OCI-LY3 (cell line): ENCODE results near the gene BHLHA15.

ENCODE experiments used
- H2AFZ ChIP-seq: fragments of 200-600, 300-600 bp; shearing (Covaris generic); 2 replicates; pipeline ENCODE4 v1.6.0; 2014; ENCODE audit warnings: antibody characterized with exemption, low read depth, low read length
- H3K27ac ChIP-seq: fragments of 200-600, 300-600 bp; sonication (generic); 2 replicates; pipeline ENCODE4 v1.5.1; 2014; ENCODE audit warnings: mild to moderate bottlenecking, low read length, moderate library complexity, mixed read lengths
- H3K27me3 ChIP-seq: fragments of 200-600, 300-600 bp; sonication (generic); 2 replicates; pipeline ENCODE4 v1.6.1; 2014; ENCODE audit warnings: low read depth, low read length, mixed read lengths
- H3K36me3 ChIP-seq: fragments of 200-600, 300-600 bp; sonication (generic); replicated peaks from 2 replicates; pipeline ENCODE3; 2014; ENCODE audit warnings: low read depth, low read length, mixed read lengths
- H3K4me1 ChIP-seq: fragments of 300-600, 200-600 bp; sonication (generic); 2 replicates; pipeline ENCODE4 v1.6.1; 2014; ENCODE audit warnings: low read length, mixed read lengths
- H3K4me2 ChIP-seq: fragments of 200-600, 300-600 bp; sonication (generic); 2 replicates; pipeline ENCODE4 v1.6.1; 2014; ENCODE audit warnings: low read length, mixed read lengths
- H3K4me3 ChIP-seq: fragments of 300-600, 200-600 bp; sonication (generic); 2 replicates; pipeline ENCODE4 v1.5.1; 2014; ENCODE audit warnings: antibody characterized with exemption, mild to moderate bottlenecking, low read length, moderate library complexity
- H3K79me2 ChIP-seq: fragments of 300-600, 200-600 bp; shearing (Covaris generic); 2 replicates; pipeline ENCODE4 v1.6.1; 2014; ENCODE audit warnings: mild to moderate bottlenecking, low read length, mixed read lengths
- H3K9ac ChIP-seq: fragments of 300-600, 200-600 bp; shearing (Covaris generic); 2 replicates; pipeline ENCODE4 v1.6.0; 2014; ENCODE audit warnings: mild to moderate bottlenecking, low read length, moderate library complexity
- H3K9me3 ChIP-seq: fragments of 200-600, 300-600 bp; shearing (Covaris generic); 2 replicates; pipeline ENCODE4 v1.6.1; 2014; ENCODE audit warnings: low read length, mixed read lengths; ENCODE audit not compliant: insufficient read depth
- H4K20me1 ChIP-seq: fragments of 200-600, 300-600 bp; sonication (generic); 2 replicates; pipeline ENCODE4 v1.6.1; 2016; ENCODE audit warnings: low read length, mixed read lengths; ENCODE audit not compliant: insufficient read depth
- CTCF ChIP-seq: fragments of 200-600, 300-600 bp; sonication (generic); IDR thresholded peaks from 2 replicates; pipeline ENCODE4 v1.5.1; 2014; ENCODE audit warnings: antibody characterized with exemption, low read length, low read depth
- EZH2phosphoT487 ChIP-seq: fragments of 200-600 bp; shearing (Covaris generic); IDR thresholded peaks from 2 replicates; pipeline ENCODE4 v1.6.1; 2018; ENCODE audit warnings: antibody characterized with exemption, mixed run types, low read depth

The BHLHA15 gene

DNA sequence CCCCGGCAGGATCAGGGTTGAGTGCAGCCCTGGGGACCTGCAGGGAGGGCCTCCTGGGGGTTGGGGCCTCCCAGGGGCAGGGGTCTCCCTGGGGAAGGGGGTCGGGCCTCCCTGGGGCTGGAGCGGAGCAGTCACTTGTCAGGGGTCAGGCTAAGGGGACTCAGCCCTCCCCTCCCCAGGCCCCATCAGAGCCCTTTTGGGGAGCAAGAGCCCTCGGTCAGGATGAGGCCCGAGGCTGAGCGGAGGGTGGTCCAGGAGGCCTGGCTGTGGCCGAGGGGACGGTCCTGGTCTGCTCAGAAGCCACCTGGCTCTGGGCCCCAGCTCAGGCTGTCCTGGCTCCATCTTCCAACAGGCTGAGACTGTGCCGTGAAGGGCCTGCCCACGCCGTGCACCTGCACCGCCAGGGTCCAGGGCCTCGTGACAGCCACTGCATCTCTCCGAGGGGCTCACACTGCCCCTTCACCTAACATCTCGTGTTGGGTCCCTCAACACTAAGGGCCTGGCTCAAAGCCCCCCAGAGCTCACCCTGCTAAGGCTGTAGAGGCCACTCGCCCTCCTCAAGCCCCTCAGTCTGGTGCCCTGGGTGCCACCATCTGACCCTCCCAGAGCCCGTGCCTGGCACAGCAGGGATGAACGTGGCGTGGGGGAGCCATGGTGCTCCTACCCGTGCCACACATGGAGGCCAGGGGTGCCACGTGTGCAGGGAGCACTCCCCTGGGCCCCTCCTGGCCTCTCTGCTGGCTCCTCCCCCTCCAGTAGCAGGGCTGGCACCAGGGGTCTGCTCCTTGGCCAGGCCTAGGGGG lies 12.9 kb downstream of the BHLHA15 start:
- TF ChIP-seq EZH2phosphoT487 (no peak), CTCF (no peak)
- peaks cover 3% of the 10 kb centered on the region; the same call in 1 of the 2 replicates for H3K27me3 ChIP-seq
- no peaks in the 10 kb centered on the region for H3K36me3 ChIP-seq
- no peak overlapping the region for H3K4me3 ChIP-seq
- H2AFZ ChIP-seq = no peak overlapping the region
- H3K9me3 ChIP-seq = no peaks in the 10 kb centered on the region
- no peaks in the 10 kb centered on the region for H3K79me2 ChIP-seq
- no peaks in the 10 kb centered on the region for H3K4me1 ChIP-seq
- no peak overlapping the region for H3K4me2 ChIP-seq
- 0 out of 2 replicates have a peak, but pooled peaks cover 2% of the 10 kb centered on the region for H4K20me1 ChIP-seq
- H3K9ac ChIP-seq = no peak overlapping the region
- no peak overlapping the region for H3K27ac ChIP-seq

DNA sequence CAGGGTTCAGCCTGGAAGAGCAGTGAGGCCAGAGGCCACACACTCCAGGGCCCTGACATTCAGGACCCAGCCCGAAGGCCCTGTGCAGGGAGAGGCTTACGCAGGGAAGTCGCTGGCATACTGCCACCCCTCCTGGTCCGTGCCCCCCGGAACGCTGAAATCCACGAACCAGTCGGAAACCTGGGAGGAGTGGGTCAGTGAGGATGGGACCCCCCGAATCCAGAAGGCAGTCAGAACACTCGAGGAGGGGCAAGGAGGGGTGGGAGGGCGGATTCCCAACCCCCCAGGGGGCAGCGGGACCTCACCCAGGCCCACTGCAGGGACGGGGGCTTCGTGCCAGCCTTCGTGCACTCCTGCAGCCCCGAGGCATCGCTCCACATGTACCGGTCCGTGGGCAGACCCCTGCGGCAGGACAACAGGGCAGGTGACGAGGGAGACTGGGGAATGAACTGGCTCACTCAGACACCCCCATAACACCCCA lies 13.5 kb downstream of the BHLHA15 start:
- Histone ChIP-seq H3K27ac (no peak overlapping the region), H3K27me3 (no peaks in the 10 kb centered on the region), H3K4me1 (no peaks in the 10 kb centered on the region), H3K36me3 (no peaks in the 10 kb centered on the region), H3K79me2 (no peaks in the 10 kb centered on the region), H3K4me2 (no peak overlapping the region), H3K4me3 (no peak overlapping the region), H3K9ac (no peak overlapping the region), H2AFZ (no peak overlapping the region), H3K9me3 (no peaks in the 10 kb centered on the region), H4K20me1 (no peaks in the 10 kb centered on the region)
- no peak for TF ChIP-seq EZH2phosphoT487

DNA sequence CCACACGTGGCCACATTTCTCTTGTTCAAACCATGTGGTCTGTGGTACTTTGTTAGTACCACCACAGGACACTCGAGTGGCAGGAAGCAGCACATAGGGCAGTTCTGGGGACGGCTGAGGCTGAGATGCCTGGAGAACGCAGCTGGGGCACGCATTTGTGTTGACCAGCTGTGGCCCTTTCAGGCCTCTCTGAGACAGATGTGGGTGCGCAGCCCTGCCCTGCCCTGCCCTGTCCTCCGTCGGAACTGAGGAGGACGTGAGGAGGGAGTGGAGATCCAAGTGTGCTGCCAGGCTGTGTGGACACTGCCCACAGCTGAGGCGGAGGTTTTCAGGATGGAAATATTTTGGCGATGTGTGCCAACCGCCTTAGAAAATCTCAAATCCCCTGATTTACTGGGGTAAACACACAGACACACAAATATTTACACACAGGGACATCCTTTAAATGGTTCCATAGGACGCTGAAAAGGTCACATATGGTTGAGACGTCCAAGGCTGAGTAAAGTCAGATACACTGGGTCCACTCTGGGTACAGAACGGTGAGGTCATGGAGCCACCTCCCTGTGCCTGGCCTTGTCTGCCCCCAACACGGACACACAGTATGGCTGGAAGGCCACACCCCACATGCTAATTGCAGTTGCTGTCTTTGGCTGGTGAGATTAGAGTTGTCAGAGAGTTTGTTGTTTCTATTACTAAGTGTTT lies 14.8 kb downstream of the BHLHA15 start:
- TF ChIP-seq CTCF = no peak
- no peak for TF ChIP-seq EZH2phosphoT487
- no peaks in the 10 kb centered on the region for H3K9me3 ChIP-seq

GRCh38 chr7:98227939-98228338 lies 16.7 kb downstream of the BHLHA15 start:
- no peaks in the 10 kb centered on the region for H3K79me2 ChIP-seq
- H2AFZ ChIP-seq = no peak overlapping the region
- H3K4me2 ChIP-seq = no peak overlapping the region
- no peak overlapping the region for H3K27ac ChIP-seq
- H3K36me3 ChIP-seq = no peaks in the 10 kb centered on the region
- H3K27me3 ChIP-seq = no peaks in the 10 kb centered on the region
- no peaks in the 10 kb centered on the region for H3K4me1 ChIP-seq
- TF ChIP-seq CTCF (no peak), EZH2phosphoT487 (no peak)
- no peak overlapping the region for H3K4me3 ChIP-seq
- no peaks in the 10 kb centered on the region for H3K9me3 ChIP-seq
- H4K20me1 ChIP-seq = no peaks in the 10 kb centered on the region
- H3K9ac ChIP-seq = no peak overlapping the region

More for the DNA sequence above, 14.8 kb downstream of the BHLHA15 start:
- Histone ChIP-seq H3K4me2 (no peak overlapping the region), H3K4me3 (no peak overlapping the region), H3K9ac (no peak overlapping the region), H4K20me1 (no peaks in the 10 kb centered on the region), H3K27ac (no peak overlapping the region), H3K36me3 (no peaks in the 10 kb centered on the region), H3K27me3 (no peaks in the 10 kb centered on the region), H3K79me2 (no peaks in the 10 kb centered on the region), H3K4me1 (no peaks in the 10 kb centered on the region), H2AFZ (no peak overlapping the region)
